Liver (tissue), 3 donors: ENCODE results near the gene S100A12.

Experiments
- GABPA ChIP-seq, 2 donors: IDR thresholded peaks in 1 of 2; conservative IDR thresholded peaks in 1 of 2; 2 replicates each; pipeline ENCODE4 v1.6.1; 2016; ENCODE audit warnings: antibody characterized with exemption in 2 of 2, mild to moderate bottlenecking in 1 of 2, moderate library complexity in 1 of 2
- HNF4G ChIP-seq: IDR thresholded peaks from 2 replicates; pipeline ENCODE4 v1.6.1; 2016; ENCODE audit warnings: antibody characterized with exemption
- SP1 ChIP-seq: IDR thresholded peaks from 2 replicates; pipeline ENCODE4 v1.6.1; 2018; ENCODE audit warnings: antibody characterized with exemption, mild to moderate bottlenecking
- TF ChIP-seq, protein P1 (sequence below): fragments of 150-350 bp; IDR thresholded peaks from 2 replicates; pipeline ENCODE4 v1.5.1; 2017; ENCODE audit warnings: improper control_type of control experiment, low read depth, low read length; ENCODE audit not compliant: missing input control
- TF ChIP-seq, protein P2 (sequence below): IDR thresholded peaks from 2 replicates; pipeline ENCODE4 v1.6.1; 2016; ENCODE audit warnings: antibody characterized with exemption, mild to moderate bottlenecking
- TF ChIP-seq, protein P3 (sequence below): IDR thresholded peaks from 2 replicates; pipeline ENCODE4 v1.6.1; 2016; ENCODE audit warnings: antibody characterized with exemption
- donor health status: healthy.
- donor health status: healthy.

DNA sequence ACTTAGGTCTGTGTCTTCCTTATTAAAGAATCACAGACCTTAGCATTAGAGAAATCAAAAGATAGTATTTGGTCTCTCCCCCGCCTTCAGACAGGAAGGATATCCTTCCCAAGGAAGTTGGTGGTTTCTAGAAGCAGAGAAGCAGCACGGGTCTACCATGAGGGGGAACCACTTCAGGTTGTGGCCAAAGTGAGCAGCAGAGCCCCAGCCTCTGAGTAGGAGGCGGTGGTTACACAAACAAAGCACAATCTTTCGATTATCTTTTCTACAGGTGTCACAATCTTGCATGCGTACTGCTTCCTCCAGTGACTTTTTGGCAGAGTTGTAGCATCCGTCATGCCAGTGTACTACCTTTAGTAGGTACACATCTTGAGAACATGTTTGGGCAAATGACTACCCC is 35.6 kb downstream of the S100A12 start:
- TF ChIP-seq, protein P1, sequence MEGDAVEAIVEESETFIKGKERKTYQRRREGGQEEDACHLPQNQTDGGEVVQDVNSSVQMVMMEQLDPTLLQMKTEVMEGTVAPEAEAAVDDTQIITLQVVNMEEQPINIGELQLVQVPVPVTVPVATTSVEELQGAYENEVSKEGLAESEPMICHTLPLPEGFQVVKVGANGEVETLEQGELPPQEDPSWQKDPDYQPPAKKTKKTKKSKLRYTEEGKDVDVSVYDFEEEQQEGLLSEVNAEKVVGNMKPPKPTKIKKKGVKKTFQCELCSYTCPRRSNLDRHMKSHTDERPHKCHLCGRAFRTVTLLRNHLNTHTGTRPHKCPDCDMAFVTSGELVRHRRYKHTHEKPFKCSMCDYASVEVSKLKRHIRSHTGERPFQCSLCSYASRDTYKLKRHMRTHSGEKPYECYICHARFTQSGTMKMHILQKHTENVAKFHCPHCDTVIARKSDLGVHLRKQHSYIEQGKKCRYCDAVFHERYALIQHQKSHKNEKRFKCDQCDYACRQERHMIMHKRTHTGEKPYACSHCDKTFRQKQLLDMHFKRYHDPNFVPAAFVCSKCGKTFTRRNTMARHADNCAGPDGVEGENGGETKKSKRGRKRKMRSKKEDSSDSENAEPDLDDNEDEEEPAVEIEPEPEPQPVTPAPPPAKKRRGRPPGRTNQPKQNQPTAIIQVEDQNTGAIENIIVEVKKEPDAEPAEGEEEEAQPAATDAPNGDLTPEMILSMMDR: no peak
- TF ChIP-seq GABPA (IDR thresholded peaks at IDR 0.05 in 1 of 2, conservative IDR thresholded peaks at IDR 0.05 in 1 of 2): no peak
- TF ChIP-seq SP1: no peak
- TF ChIP-seq, protein P2, sequence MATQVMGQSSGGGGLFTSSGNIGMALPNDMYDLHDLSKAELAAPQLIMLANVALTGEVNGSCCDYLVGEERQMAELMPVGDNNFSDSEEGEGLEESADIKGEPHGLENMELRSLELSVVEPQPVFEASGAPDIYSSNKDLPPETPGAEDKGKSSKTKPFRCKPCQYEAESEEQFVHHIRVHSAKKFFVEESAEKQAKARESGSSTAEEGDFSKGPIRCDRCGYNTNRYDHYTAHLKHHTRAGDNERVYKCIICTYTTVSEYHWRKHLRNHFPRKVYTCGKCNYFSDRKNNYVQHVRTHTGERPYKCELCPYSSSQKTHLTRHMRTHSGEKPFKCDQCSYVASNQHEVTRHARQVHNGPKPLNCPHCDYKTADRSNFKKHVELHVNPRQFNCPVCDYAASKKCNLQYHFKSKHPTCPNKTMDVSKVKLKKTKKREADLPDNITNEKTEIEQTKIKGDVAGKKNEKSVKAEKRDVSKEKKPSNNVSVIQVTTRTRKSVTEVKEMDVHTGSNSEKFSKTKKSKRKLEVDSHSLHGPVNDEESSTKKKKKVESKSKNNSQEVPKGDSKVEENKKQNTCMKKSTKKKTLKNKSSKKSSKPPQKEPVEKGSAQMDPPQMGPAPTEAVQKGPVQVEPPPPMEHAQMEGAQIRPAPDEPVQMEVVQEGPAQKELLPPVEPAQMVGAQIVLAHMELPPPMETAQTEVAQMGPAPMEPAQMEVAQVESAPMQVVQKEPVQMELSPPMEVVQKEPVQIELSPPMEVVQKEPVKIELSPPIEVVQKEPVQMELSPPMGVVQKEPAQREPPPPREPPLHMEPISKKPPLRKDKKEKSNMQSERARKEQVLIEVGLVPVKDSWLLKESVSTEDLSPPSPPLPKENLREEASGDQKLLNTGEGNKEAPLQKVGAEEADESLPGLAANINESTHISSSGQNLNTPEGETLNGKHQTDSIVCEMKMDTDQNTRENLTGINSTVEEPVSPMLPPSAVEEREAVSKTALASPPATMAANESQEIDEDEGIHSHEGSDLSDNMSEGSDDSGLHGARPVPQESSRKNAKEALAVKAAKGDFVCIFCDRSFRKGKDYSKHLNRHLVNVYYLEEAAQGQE: no peak
- TF ChIP-seq, protein P3, sequence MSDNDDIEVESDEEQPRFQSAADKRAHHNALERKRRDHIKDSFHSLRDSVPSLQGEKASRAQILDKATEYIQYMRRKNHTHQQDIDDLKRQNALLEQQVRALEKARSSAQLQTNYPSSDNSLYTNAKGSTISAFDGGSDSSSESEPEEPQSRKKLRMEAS: no peak
- no peak for TF ChIP-seq HNF4G
